Upper lobe of left lung (tissue), 4 donors: Measurements from ENCODE around the gene RMND1.

Experiments
- CTCF ChIP-seq, 6 experiments: fragments of 450-650 bp in 4 of 6; fragments of 200-600 bp in 2 of 6; sonication (generic) in 2 of 6; IDR thresholded peaks; one replicate each; pipeline ENCODE4 v1.5.1; 2016 to 2019; ENCODE audit warnings: antibody characterized with exemption in 6 of 6
- EP300 ChIP-seq, 4 donors: sonication (generic); formaldehyde crosslinking; IDR thresholded peaks; one replicate each; pipeline ENCODE4 v1.5.1; 2017; ENCODE audit warnings: antibody characterized with exemption in 4 of 4, control low read depth in 2 of 4
- POLR2A ChIP-seq, 4 donors: fragments of 450-650 bp; IDR thresholded peaks; one replicate each; pipeline ENCODE4 v1.5.1; 2016 to 2017; ENCODE audit warnings: antibody characterized with exemption in 4 of 4, mild to moderate bottlenecking in 2 of 4

- TF ChIP-seq CTCF (IDR thresholded peaks at IDR 0.05) (no peak), POLR2A (IDR thresholded peaks at IDR 0.05) (no peak), EP300 (IDR thresholded peaks at IDR 0.05) (no peak)
Measured at GRCh38 chr6:151414641-151415260, 37.2 kb downstream of the RMND1 start.
